HG03571 (cell line): ENCODE data around the gene KIF5A.
"Not testable (repeated sequence)": the region's sequence is repeated elsewhere in the genome, so short reads cannot be mapped to it uniquely, and the experiment has no call there.

Experiments
- ATAC-seq: cut with Tn5 transposase; IDR thresholded peaks from one replicate; pipeline ENCODE4 v1.9.1; 2021; ENCODE audit not compliant: unreplicated experiment

The KIF5A gene

DNA sequence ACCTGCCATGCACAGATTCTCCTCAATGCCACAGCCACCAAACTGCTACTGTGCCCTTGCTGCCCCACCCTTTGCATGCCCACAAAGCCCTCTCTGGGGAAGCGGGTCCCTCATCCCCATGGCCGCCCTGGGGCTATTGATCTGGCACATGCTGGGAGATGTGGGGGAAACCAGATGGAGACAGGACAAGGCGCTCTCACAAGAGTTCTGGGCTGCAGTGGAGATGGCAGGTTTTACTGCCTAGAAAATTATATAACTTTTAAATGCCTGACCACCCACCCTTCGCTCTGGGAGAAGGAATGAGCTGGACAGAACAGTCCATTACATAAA is 30.6 kb downstream of the KIF5A start:
- ATAC-seq: no peak

DNA sequence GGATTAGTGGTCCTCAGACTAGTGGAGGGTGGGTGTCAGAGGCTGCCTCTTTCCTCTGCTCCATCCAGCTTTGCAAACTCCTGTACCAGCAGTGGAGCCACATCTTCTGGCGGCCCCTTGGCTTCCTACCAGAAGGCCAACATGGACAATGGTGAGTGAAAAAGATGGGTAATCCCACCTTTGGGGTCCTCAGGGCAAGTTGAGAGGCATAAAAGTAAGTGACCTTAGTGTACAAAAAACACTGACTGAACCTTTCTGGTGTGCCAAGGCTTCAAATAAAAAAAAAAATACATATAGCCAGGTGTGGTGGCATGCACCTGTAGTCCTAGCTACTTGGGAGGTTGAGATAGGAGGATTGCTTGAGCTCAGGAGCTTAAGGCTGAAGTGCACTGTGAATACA is 32.0 kb downstream of the KIF5A start:
- ATAC-seq: no peak

DNA sequence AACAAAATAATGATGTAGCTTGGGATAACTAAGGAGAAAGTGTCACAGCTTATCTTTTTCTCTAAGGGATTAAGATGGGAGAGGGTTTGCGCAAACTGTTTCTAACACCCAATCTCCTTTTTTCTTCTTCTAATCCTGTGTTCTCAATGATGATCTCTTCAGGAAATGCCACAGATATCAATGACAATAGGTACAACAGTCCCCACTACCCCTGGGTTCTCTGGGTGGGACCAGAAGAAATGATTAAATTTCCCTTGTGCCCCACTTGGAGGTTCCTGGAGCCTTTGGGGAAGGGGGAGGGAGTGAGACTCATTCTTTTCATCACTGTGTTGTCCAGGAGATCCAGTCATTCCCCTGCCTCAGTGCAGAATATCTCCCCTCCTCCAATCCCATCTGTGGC is 32.6 kb downstream of the KIF5A start:
- ATAC-seq: no peak

DNA sequence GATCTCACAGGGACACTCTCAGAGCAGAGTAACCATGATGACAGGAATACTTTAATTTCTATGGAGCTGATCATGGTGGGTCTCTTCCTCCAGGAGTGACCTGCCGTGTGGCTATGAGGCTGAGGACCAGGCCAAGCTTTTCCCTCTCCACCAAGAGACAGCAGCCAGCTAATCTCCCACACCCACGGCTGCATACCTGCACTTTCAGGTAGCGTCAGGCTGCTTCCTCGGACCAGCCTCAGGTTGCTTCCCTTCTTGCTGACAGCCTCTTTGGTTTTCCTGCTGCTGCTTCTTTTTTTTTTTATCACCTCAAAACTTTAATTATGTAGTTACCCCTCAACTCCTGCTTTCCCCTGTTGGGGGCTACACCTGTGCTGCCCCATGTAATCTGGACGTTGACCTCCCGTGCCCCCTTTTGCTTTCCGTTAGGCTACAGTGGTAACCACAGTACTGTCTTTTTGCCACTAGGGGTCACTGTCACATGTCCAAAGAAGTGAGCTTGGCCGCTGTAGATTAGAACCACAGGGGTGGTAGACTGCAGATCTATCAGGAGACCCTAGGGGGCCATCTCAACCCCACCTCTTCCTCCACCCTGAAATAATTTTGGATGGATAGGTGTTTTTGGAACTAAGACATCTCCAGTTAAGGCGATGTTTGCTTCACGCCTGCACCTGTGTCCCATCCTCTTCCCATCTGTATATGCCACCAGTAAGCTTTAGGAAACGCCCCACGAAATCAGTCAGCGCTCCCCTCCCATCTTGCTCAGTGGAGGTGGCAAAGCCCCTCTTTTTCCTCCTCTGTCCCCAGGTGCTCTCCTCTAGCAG is 33.4 kb downstream of the KIF5A start:
- no peak for ATAC-seq

DNA sequence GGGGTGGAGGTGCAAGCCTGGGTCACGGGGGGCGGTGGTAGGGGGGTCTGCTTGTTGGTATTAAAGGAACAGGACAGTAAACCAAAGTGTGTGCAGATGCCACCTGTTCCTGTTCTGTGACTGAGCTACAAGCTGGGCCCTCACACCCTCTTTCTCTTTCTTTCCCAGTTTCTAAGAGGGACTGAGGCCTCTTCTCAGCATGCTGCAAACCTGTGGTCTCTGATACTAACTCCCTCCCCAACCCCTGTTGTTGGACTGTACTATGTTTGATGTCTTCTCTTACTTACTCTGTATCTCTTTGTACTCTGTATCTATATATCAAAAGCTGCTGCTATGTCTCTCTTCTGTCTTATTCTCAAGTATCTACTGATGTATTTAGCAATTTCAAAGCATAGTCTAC is 34.2 kb downstream of the KIF5A start:
- no peak for ATAC-seq

DNA sequence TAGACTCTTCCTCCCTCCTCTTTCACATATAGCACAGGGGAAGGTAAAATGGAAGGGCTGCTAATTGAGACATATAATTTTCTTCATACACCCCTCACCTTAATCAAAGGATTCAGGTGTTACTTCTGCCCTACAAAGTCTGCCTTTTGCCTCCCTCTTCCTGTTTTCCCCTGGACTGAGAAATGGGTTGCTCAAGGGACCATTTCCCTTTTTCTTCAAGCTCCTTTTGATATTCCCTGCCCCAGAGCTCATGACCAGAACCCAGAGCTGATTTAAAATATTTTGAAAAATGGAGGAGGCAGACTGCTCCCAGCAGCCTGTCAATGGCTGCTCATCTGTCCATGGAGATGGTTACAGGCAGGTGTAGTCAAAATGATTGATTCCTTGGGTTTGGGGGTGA is 34.8 kb downstream of the KIF5A start:
- no peak for ATAC-seq

DNA sequence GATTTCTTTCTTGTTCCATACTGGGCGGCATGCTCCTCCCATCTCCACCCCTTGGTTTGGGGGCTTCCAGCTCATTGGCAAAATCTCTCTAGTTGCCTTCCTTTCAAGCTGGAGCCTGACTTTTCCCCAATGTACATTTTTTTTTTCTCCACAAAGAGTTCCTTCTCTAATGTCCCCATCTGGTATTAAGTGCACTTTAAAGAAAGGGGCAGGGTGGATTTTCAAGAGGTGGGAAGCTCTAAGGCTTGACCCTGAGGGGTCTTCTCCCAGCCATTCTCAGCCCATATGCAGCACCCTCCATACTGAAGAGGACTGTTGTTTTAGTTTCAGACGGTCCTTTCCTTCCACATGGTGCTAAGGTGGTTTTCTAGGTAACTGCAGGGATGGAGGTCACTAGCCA is 35.3 kb downstream of the KIF5A start:
- no peak for ATAC-seq

DNA sequence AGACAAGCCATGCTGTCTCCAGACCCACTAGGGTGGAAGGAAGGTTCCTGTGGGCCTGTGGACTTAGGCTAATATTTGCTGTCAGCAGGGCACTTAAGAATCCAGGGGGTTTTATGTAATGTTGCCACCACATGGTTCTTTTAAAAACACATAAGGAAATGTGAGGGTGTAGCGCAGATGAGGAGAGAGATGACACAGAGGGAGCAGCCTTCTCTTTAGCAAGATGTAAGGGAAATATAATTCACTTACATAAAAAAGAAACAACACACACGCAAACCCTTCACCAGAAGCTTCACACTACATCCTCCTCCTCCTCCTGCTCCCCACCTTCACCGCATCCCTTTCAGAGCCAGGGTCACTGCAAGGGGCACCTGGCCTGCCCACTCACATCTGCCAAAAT is 36.3 kb downstream of the KIF5A start:
- ATAC-seq: no peak

DNA sequence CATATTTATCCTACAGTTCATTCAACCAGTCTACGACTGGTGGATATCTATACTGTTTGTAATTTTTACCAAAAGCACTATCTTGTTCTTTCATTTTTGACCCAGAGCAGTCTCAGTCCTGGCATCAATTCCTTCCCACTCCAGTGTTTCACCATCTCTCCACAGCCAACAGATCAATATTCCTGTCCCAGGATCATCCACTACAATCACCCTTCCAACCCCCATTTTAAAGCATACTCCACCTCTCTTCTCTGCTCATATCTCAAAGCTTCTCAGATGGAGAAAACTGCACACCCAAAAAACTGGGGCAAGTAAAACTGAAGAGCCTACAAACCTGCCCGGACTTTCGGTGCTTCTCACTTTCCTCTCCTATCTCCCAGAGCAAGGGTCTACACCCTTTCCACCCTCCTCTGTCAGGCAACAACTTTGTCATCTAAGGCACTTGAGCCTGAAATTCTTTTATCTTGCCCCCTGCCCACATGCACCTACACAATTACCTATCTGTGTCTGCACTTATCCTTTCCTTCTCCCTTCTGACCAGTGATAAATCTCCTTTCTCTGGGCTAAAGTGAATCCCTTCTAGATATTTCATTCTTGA is 37.1 kb downstream of the KIF5A start:
- ATAC-seq: no peak

DNA sequence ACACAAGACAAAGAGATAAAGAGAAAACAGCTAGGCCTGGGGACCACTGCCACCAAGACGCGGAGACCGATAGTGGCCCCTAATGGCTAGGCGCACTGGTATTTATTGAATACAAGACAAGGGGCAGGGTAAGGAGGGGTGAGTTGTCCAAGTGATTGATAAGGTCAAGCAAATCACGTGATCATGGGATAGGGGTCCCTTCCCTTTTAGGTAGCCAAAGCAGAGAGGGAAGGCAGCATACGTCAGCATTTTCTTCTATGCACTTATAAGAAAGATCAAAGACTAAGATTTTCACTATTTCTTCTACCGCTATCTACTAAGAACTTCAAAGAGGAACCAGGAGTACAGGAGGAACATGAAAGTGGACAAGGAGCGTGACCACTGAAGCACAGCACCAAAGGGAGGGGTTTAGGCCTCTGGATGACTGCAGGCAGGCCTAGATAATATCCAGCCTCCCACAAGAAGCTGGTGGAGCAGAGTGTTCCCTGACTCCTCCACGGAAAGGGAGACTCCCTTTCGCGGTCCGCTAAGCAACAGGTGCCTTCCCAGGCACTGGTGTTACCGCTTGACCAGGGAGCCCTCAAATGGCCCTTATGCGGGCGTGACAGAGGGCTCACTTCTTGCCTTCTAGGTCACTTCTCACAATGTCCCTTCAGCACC is 39.2 kb downstream of the KIF5A start:
- ATAC-seq: not testable (repeated sequence)

DNA sequence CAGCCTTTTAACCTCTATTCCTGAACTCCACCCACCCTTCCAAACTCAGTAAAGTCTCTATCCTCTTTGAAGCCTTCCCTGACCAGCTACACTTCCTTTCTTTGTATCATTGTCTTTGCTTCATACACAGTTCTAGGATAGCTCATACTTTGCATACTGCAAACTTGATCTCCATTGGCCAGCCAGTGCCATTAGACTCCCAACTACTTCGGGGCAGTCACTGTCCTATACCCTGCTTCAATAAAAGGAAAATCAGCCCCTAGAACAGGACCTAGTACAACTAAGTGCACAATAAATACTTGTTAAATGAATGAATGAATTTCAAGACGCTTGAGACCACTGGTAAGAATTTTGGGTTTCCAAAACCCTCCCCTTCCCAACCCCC is 40.6 kb downstream of the KIF5A start:
- no peak for ATAC-seq

DNA sequence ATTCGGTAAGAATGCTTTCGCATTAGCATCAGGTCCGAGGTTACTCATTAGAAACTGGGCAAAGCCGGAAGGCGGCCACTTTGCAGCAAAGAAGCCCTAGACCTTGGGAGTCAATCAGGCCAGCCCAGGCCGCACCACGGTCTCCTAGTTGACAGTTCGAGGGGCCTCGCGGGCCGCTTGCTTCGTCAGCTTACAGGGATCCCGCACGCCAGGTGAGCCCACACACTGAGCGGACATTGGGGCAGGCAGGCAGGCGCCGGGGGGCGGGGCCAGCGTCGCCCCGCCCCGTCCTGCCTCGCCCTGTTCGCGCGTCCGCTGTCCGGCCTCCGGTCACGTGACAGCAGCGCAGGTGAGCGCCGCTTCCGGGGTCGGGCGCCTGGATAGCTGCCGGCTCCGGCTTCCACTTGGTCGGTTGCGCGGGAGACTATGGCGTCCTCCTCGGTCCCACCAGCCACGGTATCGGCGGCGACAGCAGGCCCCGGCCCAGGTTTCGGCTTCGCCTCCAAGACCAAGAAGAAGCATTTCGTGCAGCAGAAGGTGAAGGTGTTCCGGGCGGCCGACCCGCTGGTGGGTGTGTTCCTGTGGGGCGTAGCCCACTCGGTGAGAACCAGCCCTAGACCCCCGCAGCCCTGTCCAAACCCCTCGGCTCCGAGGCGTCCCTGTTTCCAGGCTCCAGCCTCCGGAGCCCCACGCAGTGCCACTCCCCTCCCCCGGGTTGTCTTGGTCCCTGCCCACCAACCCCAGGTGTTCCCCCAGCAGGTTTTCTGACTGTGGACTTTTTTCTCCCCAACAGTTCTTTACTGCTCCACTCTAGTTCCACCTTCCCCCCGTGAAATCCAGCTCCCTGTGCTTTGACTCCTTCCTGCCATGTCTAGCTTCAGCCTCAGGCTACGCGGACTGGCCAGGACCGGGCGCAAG is 41.3 kb downstream of the KIF5A start, which contains the start of gene PIP4K2C:
TSS of gene PIP4K2C (plus strand) at position 329 of the 918 bp plus-strand sequence. CDS start at position 427, 98 bp downstream.
- peak; percentile 96 for ATAC-seq

DNA sequence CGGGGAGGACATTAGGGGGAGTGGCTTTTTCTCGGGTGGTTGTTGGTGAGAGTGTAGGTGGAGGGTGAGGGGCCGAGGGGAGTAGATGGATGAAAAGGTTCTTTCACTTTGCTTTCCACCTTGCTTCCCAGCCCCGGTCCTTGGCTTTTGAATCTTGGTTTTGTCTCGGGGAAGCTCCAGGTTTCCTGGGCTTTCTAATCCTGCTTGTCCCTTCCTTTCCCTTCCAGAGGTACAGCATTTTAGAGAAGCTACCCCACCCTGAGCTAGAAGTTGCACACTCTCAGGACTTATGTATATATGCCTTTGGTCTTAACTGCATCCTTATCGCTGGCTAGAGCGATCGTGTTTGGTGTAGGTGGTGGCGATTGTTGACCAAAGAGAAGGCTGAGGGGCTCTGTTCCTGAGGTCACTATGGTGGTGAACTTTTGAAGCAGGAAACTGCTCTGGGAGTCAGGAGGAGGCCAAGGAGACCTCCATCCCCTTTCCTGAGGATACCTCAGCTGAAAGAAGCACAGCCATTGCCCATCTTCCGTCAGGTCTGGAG is 42.0 kb downstream of the KIF5A start:
- no peak for ATAC-seq

DNA sequence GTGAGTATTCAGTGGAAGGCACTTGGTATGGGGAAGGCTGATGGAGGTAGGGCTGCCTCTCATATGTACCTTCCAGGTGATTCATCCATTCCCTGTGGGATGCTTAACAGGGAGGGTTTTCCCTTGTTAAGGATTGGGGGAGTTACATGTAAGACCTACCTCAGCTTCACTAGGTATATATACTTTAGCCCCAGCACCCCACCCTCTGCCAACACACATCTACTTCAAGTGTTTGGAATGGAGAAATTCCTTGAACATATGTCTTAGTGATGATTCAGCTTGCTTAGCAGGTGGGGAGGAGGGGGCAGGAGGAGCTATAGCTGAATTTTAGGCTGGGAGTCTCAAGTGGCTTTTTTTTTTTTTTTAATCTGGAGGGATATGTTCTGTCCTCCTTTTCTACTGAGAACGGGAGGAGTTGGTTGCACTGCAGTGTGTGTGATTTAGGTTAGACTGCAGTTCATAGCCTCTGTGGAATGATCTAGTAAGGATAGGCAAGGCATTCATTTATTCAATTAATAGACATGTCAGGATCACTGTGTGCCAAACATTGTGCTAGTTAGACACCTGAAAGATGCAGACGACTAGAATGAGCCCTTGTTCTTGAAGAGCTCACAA is 42.8 kb downstream of the KIF5A start:
- ATAC-seq: no peak

DNA sequence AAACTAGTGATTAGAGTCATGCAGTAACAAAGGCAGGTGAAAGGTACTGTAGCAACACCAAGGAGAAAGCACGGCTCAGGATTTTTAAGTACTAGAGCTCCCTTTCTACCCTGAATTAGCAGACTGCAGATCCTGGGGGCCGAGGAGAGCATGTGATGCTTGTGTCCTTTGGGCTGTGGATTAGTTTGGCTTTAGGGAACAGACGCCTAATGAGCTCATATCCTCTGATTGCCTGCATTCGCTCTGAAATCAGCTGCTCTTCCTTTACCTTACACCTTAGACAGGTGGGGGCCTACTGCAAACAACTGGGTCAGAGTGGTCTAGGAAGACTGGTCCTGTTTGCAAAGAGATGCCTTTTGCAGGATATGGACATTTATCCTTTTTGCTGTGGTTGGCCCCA is 43.3 kb downstream of the KIF5A start:
- ATAC-seq: no peak

DNA sequence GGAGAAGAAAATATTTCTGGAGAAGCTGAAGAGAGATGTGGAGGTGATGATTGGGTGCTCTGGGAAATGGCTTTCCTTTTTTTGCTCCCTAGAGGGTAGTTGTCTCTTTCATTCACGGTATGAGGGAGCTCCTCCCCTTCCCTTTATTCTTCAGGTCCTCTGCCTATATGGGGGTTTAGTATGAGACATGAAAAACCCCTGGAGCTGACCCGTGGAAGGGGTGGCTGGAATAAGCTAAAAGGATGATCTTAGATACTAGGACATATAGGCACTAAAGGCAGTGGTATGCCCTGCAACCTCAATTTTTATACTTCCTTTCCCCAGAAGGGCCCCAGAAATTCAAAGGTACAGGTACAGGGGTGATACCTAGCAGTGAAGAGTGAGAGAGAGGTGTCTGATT is 50.6 kb downstream of the KIF5A start:
- no peak for ATAC-seq

DNA sequence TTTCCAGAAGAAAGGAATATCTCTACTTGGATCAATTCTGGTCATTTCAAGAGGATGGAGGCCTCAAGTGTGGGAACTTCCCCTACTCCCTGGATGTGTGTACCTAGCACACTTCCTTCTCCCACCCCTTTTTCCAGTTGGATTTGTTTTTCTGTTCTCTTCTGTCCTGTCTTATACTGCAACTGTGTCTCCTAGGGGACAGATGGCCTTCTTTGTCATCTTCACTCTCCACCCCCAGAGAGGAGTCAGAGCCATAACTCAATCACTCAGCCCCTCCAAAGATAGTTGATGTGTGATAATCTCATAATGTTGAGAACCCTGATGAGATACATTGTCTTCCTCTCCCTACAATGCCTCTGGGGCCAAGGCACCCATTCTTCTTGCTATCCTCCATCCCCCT is 52.7 kb downstream of the KIF5A start:
- ATAC-seq: no peak

DNA sequence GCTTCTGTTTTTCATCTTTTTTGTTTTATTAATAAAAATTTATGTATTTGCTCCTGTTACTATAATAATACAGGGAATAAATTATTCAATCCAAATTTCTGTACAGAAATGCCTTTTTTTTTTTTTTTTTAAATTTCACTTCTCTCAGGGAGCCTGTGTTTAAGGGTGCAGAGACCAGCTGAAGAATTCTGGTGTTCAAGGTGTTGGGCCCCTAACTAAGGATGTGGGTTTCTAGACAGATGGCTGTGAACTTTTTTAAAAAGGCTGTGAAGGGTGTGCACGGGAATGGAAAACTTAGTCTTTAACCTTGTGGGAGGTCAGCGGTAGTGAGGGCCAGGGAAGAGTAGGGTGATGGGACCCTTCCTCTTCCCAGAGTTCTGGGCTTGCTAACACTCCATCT is 53.5 kb downstream of the KIF5A start:
- no peak for ATAC-seq

DNA sequence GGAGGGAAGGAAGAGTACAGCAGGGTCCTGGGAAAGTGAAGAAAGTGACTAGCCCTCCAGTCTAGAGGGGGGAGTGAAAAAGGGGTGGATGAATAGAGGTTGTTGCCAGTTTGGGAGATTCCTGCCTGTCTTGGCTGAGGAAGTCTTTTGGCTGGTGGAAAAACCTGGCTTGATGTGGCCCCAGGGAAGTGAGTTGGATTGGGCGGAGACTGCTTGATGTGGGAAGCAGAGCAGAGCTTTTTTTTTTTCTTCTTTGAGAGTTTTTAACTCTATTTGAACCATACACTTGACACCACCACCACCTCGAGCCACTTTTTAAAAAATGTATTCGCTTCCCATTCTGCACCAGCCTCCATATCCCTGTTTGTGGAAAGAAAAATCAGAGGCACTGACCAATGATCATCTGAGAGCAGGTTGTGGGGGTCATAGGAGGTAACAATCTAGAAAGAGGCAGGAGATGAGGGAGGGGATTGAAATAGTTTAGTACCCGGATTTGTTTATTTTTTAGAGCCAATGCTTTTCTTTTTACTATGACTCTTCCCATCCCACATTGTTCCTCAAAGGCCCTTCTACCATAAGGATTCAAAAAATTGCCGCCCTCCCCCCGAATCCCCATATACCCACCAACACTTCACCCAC is 54.1 kb downstream of the KIF5A start:
- ATAC-seq: no peak

DNA sequence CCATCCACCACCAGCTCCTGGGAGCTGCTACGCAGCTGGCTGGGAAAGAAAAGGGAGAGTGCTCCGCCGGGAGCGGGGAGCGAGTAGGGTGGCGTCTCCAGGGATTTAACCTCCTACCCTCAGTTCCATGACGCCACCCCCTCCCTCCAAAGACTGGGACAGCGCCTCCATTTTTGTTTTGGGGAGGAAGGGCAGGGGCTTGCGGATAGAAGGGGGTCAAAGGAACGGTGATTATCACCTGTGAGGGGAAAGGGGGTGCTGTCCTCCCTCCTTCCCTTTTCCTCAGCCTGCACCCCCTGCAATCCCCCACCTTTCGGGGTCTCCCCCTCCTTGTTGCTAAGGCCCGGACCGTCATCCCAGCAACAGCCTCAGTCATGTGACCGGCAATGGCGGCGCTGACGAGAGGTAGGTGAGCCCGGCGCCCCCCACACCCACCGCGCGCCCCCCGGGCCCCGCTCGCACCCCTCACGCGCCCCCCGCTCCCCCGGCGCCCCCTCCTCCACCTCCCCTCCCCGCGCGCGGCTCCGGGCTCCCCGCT is 54.7 kb downstream of the KIF5A start, which contains the start of gene DTX3:
TSS of gene DTX3 (plus strand) at position 371 of the 538 bp plus-strand sequence. CDS start 1,694 bp downstream, outside the sequence.
- ATAC-seq: no peak
